Stimulated activated CD8-positive, alpha-beta memory T cell treated with anti-CD3 and anti-CD28 coated beads, Interleukin-15, amount 100 ng/mL, for 24 hours (primary cell): ENCODE measurements around the gene GPHN.
"Not testable (repeated sequence)": the region's sequence is repeated elsewhere in the genome, so short reads cannot be mapped to it uniquely, and the experiment has no call there.

ENCODE experiments used
- DNase-seq: peaks from one replicate; pipeline ENCODE4 v3.0.0-alpha.2; 2020; ENCODE audit warnings: low read depth

The GPHN gene

GRCh38 chr14:66802962-66803361, 295.0 kb downstream of the GPHN start:
- DNase-seq: no peak

- no peak for DNase-seq
These were observed 296.2 kb downstream of the GPHN start for GRCh38 chr14:66804141-66804540.

GRCh38 chr14:66813636-66814035, 305.7 kb downstream of the GPHN start:
- no peak for DNase-seq

GRCh38 chr14:66815687-66816086, 307.7 kb downstream of the GPHN start:
- no peak for DNase-seq

- no peak for DNase-seq
These were observed 316.3 kb downstream of the GPHN start for GRCh38 chr14:66824251-66824650.

- no peak for DNase-seq
These were observed 319.2 kb downstream of the GPHN start for GRCh38 chr14:66827182-66827581.

- DNase-seq: no peak
These were observed 323.2 kb downstream of the GPHN start for GRCh38 chr14:66831173-66831572.

- no peak for DNase-seq
These were observed 325.9 kb downstream of the GPHN start for GRCh38 chr14:66833816-66834215.

GRCh38 chr14:66837436-66837835, 329.5 kb downstream of the GPHN start:
- DNase-seq: not testable (repeated sequence)

GRCh38 chr14:66842911-66843512, 335.1 kb downstream of the GPHN start:
- DNase-seq: no peak

GRCh38 chr14:66850258-66850888, 342.4 kb downstream of the GPHN start:
- DNase-seq: no peak

GRCh38 chr14:66853311-66853710, 345.4 kb downstream of the GPHN start:
- no peak for DNase-seq

- DNase-seq: no peak
These were observed 349.9 kb downstream of the GPHN start for GRCh38 chr14:66857867-66858266.

- DNase-seq: no peak
These were observed 351.2 kb downstream of the GPHN start for GRCh38 chr14:66859063-66859671.

- DNase-seq: no peak
These were observed 373.6 kb downstream of the GPHN start for GRCh38 chr14:66881596-66881995.

GRCh38 chr14:66884149-66884548, 376.2 kb downstream of the GPHN start:
- no peak for DNase-seq

- no peak for DNase-seq
These were observed 392.8 kb downstream of the GPHN start for GRCh38 chr14:66900719-66901118.

- DNase-seq: no peak
These were observed 402.4 kb downstream of the GPHN start for GRCh38 chr14:66910311-66910840.

GRCh38 chr14:66916421-66916820, 408.5 kb downstream of the GPHN start:
- no peak for DNase-seq

- no peak for DNase-seq
These were observed 410.6 kb downstream of the GPHN start for GRCh38 chr14:66918527-66918926.

- DNase-seq: no peak
These were observed 412.2 kb downstream of the GPHN start for GRCh38 chr14:66920196-66920595.

- no peak for DNase-seq
These were observed 415.3 kb downstream of the GPHN start for GRCh38 chr14:66923251-66923650.

- DNase-seq: no peak
These were observed 431.5 kb downstream of the GPHN start for GRCh38 chr14:66939409-66939808.
